GM18870 (cell line): Measurements from ENCODE around the gene PIAS1.
"Not testable (repeated sequence)": the region's sequence is repeated elsewhere in the genome, so short reads cannot be mapped to it uniquely, and the experiment has no call there.

Source experiments
- ATAC-seq: cut with Tn5 transposase; IDR thresholded peaks from one replicate; pipeline ENCODE4 v1.9.1; 2021; ENCODE audit warnings: moderate library complexity; ENCODE audit not compliant: unreplicated experiment

Gene PIAS1

DNA sequence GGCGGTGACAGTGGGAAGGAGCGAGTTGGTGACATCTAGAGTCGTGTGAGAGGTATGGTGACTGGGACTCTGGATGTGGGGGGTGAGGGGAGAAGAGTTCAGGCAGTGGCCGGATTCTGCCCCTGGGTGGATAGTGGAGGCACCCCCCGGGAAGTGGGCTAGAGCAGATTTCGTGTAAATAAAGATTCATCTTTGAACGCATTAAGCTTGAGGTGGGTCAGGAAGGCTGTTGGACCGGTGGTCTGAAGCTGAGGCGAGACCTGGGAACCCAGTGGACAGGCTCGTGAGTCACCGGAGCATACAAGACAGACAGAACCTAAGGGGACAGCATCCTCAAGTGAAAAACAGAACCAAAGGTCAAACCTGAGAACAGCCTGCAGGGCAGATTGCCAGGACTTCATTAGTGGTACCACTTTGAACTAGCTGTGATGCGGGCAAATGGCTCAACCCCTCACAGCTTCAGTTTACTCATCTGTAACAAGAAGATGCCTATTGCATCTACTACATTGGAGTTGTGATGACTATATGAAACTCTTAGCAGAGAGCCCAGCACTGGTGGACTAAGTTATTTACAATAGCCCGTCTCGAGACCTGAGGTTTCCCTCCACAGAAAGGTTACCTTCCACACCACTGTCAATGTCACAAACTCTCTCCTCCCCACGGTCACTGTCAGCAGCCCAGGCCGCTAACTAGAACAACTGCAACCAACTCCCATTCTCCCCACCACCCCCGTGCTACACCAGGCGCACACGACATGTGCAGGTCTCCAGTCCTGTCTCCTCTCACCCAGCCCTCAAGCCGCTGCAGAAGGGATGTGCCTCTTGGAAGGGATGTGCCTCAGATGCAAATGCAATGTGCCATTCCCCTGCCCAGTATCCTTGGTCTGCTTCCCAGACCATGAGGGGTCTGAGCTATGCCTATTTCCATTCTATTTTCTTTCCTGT is 176.3 kb downstream of the PIAS1 start:
- ATAC-seq, result no peak

DNA sequence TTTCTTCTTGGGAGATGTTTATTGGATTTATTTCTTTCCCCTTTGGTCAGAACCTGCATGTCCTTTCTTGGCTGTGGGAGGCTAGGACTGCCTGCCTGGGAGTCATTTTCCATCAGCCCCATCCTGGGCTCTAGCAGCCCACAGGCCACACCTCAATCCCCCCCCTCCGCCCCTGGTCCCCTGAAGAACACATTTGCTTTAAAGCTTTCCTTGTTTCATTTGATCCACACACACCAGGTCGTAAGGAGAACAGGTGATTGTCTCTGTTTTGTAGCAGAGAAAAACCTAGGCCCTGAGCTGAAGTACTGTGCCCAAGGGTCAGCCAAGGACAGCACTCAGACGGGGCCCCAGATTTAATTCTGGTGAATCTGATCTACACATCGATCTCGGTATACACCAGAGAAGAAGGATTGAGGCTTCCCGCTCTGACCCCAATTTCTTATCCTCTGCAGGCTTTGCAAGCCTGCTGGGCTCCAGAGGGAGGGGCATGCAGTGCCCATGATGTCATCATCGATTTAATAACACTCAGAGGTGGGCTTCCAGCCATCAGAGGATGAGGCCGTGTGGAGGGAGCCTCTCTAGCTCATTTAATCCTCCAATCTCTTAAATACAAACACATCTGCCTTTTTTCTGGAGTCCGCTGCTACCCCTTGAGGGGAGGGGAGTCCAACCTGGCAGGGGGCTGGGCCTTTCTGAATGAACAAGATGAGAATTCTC is 177.1 kb downstream of the PIAS1 start:
- no peak for ATAC-seq

DNA sequence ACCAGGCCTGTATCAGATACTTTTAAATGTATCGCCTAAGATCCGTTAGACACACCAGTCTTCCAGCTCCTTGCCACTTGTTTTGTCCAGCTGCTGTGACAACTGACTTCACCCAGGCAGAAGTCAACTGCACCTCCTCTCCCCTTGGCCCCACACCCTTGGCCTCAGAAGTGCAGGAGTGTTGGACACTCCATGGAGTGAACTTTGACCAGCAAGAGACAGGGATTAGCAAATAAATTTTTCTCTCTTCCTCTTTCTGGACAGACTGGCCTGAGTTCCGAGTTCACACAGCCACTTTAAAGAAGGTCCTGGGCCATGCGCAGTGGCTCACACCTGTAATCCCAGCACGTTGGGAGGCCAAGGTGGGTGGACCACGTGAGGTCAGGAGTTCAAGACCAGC is 178.3 kb downstream of the PIAS1 start:
- ATAC-seq, result no peak

DNA sequence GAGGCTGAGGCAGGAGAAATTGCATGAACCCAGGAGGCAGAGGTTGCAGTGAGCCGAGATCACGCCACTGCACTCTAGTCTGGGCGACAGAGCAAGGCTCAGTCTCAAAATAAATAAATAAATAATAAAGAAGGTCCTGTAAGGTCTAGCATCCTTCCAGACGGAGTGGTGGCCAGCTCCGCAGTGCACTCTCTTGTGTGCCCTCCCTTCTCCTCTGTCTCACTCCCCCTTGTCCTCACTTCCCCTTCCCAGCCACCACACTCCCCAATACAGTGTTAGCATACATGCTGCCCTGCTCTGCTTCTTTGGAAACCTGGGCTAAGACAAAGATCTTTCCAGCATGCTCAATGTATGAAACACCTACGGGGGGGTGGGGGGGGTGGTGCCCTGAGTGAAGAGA is 178.8 kb downstream of the PIAS1 start:
- ATAC-seq, result no peak

DNA sequence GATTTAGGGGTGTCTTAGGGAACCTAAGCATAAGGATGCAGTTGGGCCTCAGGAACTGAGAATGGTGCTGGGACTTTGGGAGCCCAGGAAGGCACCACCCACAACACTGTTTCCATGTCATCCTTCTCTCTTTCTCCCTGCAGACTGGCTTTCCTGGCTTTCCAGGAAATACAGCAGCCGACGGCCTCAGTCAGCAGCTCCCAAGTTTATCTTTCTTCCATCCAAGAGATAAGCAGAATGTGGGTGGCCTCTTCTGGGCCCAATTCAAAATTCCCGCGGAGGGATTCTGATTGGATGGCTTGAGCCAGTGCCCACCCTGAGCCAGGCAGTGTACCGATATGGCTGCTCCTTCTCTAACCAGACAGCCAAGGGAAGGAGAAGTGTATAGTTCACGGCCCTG is 179.9 kb downstream of the PIAS1 start:
- no peak for ATAC-seq

DNA sequence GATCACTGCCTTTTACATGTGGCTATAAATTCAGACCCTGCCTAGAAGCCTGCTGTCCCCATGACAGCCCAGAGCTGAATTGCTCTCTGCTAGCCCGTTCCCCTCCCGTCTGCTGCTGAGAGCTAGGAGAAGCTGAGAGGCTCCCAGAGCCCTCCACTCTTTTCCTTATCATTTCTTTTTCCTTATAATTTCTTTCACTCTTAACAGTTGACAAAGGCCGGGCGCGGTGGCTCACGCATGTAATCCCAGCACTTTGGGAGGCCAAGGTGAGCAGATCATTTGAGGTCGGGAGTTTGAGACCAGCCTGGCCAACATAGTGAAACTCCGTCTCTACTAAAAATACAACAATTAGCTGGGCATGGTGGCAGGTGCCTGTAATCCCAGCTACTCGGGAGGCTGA is 180.4 kb downstream of the PIAS1 start:
- ATAC-seq, result not testable (repeated sequence)

DNA sequence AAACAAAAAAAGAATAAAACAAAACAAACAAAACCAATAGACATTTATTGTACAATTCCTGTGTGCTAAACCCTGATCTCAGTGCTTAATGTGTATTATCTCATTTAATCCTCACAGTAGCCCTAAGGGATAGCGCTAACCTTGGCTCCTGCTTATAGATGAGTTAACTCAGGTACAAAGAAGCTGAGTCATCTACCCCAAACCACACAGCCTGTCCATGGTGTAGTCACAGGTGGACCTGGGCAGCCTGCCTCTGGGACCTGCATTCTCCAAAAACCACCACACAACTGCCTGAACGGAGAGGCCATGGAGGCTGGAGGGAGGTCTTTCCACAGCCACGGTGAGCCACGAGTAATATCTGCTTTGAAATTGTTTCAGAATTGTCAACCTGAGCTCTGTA is 180.9 kb downstream of the PIAS1 start:
- no peak for ATAC-seq

DNA sequence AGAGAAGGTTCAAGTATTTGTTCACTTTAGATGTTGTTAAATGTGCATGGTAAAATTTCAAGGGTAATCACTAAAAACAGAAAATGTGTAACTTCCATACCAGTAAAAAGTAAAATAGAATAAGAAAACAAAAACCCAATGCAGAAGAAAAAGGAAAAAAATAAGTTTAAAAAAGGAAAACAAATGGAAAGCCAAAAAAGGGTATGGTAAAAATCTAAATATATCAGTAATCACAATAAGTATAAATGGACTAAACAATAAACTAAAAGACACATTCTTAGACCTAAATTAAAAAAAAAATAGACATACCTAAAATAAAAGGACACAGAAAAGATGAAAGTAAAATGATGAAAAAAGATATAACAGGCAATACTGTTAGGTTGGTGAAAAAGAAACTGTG is 184.9 kb downstream of the PIAS1 start:
- ATAC-seq, result no peak

DNA sequence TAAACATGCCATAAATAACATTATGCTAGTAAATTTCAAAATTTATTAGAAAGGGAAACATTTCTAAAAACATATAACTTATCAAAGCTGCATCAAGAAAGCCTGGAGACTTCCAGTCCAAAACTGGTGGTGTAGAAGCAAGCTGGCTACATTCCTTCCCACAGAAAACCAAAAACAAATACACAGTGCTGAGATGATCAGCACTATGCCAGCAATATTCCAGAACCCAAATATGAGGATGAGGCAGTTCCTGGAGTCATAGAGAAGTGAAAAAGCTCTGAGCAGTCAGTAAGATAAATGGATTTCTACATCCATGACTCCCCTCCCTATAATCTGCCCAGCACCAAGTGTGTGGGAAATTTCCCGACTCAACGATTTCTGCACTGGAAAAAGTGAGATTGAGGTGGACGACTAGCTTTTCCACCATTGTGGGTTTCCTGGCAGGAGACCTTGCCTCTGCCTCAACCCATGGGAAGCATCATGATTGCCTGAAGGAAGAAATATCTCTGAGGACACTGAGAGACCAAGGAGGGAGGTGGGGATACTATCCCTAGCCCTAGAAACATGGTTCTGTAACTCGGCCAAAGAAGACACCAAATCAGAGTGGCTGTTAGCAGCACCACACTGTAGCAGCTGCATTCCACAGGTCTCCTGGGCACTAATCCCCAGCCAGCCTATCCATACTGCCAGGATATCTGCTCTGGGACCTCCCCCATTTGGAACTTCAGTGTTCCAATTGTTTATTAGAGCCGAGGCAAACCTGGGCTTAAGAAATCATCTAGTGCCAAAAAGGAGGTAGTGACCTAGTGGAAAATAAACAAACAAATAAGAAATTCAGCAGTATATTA is 187.2 kb downstream of the PIAS1 start:
- ATAC-seq, result no peak
